Lung microvascular endothelial cell (primary cell): ENCODE measurements around the gene EGFR. TPM values are rescaled to one million over a fixed set of nuclear protein-coding genes. Genes with fewer than 3 reads are reported as not detected.

Source experiments
- DNase-seq, 2 donors: peaks; one replicate each; pipeline versions ENCODE4 v3.0.0 to v3.0.0-alpha.2; 2010; ENCODE audit warnings: low read depth in 2 of 2
- total RNA-seq: library from RNA; depleted of rRNA; stranded (reverse); fragments of >200 nt; gene quantifications from 2 replicates; pipeline ENCODE4 v1.2.1, GENCODE V29; 2014

Gene EGFR
- total RNA-seq, 1 donor from 2014 or later = 0.20 TPM

- DNase-seq = peak in 1 of 2 donors; percentile 15
Observed at GRCh38 chr7:55124989-55125875, 106.4 kb downstream of the EGFR start.

- no peak for DNase-seq
Observed at GRCh38 chr7:55127135-55127551, 108.3 kb downstream of the EGFR start.

- DNase-seq = peak; percentile 57 to 87
Observed at GRCh38 chr7:55127622-55128081, 108.8 kb downstream of the EGFR start.

- DNase-seq = no peak
Observed at GRCh38 chr7:55128693-55129394, 110.0 kb downstream of the EGFR start.

- peak in 1 of 2 donors; percentile 56 for DNase-seq
Observed at GRCh38 chr7:55129541-55130394, 111.0 kb downstream of the EGFR start.

- peak in 1 of 2 donors; percentile 75 for DNase-seq
Observed at GRCh38 chr7:55130395-55131141, 111.8 kb downstream of the EGFR start.

- no peak for DNase-seq
Observed at GRCh38 chr7:55131142-55131929, 112.5 kb downstream of the EGFR start.

GRCh38 chr7:55132550-55132889 is 113.7 kb downstream of the EGFR start:
- DNase-seq = no peak

- DNase-seq = peak; percentile 55 to 97
Observed at GRCh38 chr7:55132890-55133551, 114.2 kb downstream of the EGFR start.

- peak; percentile 64 to 96 for DNase-seq
Observed at GRCh38 chr7:55133630-55134358, 115.0 kb downstream of the EGFR start.

GRCh38 chr7:55134359-55134725 is 115.5 kb downstream of the EGFR start:
- no peak for DNase-seq

GRCh38 chr7:55134786-55135185 is 116.0 kb downstream of the EGFR start:
- DNase-seq = no peak

- DNase-seq = no peak
Observed at GRCh38 chr7:55135462-55135861, 116.6 kb downstream of the EGFR start.

- no peak for DNase-seq
Observed at GRCh38 chr7:55138663-55139062, 119.8 kb downstream of the EGFR start.

GRCh38 chr7:55140221-55140940 is 121.6 kb downstream of the EGFR start:
- peak; percentile 76 to 91 for DNase-seq

- no peak for DNase-seq
Observed at GRCh38 chr7:55140941-55141278, 122.1 kb downstream of the EGFR start.

GRCh38 chr7:55142919-55143600 is 124.2 kb downstream of the EGFR start:
- DNase-seq = no peak
